ENCODE measurements around the gene CENPM. TPM values are rescaled to one million over a fixed set of nuclear protein-coding genes. Genes with fewer than 3 reads are reported as not detected.

Gene CENPM
- total RNA-seq (6.7 and 8.1 TPM in 2 replicates), polyA plus RNA-seq (13.4 and 14.9 TPM in 2 replicates)

- H3K79me2 ChIP-seq, result peaks cover 7% of the 10 kb centered on the region
- under 1% methylated on average over 55 of the region's 56 CpGs for WGBS (ENCODE audit: low lambda C conversion rate, missing lambda C conversion rate)
- no peaks in the 10 kb centered on the region for H4K20me1 ChIP-seq (ENCODE audit: insufficient read depth, poor library complexity, severe bottlenecking)
- H3K4me1 ChIP-seq (ENCODE audit: insufficient read depth), result peaks cover 6% of the 10 kb centered on the region
- peak; percentile 96 for DNase-seq (ENCODE audit: low spot score)
- peak within 1 kb of the TSS; percentile 82 for H2AFZ ChIP-seq
- TF ChIP-seq EZH2 (IDR thresholded peaks at IDR 0.05; ENCODE audit: borderline replicate concordance), result no peak
- no peak for TF ChIP-seq CTCF (IDR thresholded peaks at IDR 0.05; ENCODE audit: poor library complexity)
- TF ChIP-seq EZH2phosphoT487 (IDR thresholded peaks at IDR 0.05; ENCODE audit: low read depth, severe bottlenecking, unreplicated experiment), result no peak
- no peak within 1 kb of the TSS for H3K27ac ChIP-seq
- peak within 1 kb of the TSS; percentile 94 for H3K4me2 ChIP-seq
- peak within 1 kb of the TSS; percentile 54 for H3K4me3 ChIP-seq
- H3K9me2 ChIP-seq (replicated peaks; ENCODE audit: insufficient read depth), result no peaks in the 10 kb centered on the region
- H3K36me3 ChIP-seq (replicated peaks; ENCODE audit: insufficient read depth, low read depth), result no peaks in the 10 kb centered on the region
- no peaks in the 10 kb centered on the region for H3K27me3 ChIP-seq
- H3K9me3 ChIP-seq (ENCODE audit: low read depth), result no peaks in the 10 kb centered on the region
Observed at GRCh38 chr22:41946629-41947423, at the start of gene CENPM. CENPM (minus strand) TSS chr22:41947152; CDS start chr22:41947076, 76 bp downstream.

GRCh38 chr22:41995211-41995610 lies 48.3 kb upstream of the CENPM start:
- Histone ChIP-seq H3K79me2 (no peaks in the 10 kb centered on the region), H3K27ac (no peak overlapping the region), H2AFZ (no peak overlapping the region), H3K36me3 (replicated peaks; ENCODE audit: insufficient read depth, low read depth) (no peaks in the 10 kb centered on the region), H4K20me1 (ENCODE audit: insufficient read depth, poor library complexity, severe bottlenecking) (no peaks in the 10 kb centered on the region), H3K9me2 (replicated peaks; ENCODE audit: insufficient read depth) (no peaks in the 10 kb centered on the region), H3K4me1 (ENCODE audit: insufficient read depth) (no peaks in the 10 kb centered on the region), H3K4me2 (no peak overlapping the region), H3K27me3 (no peaks in the 10 kb centered on the region), H3K9me3 (ENCODE audit: low read depth) (no peaks in the 10 kb centered on the region), H3K4me3 (no peak overlapping the region)
- 84% methylated on average over 3 of the region's 3 CpGs for WGBS (ENCODE audit: low lambda C conversion rate, missing lambda C conversion rate)
- TF ChIP-seq CTCF (IDR thresholded peaks at IDR 0.05; ENCODE audit: poor library complexity) (no peak), EZH2phosphoT487 (IDR thresholded peaks at IDR 0.05; ENCODE audit: low read depth, severe bottlenecking, unreplicated experiment) (no peak), EZH2 (IDR thresholded peaks at IDR 0.05; ENCODE audit: borderline replicate concordance) (no peak)
- no peak for DNase-seq (ENCODE audit: low spot score)

- no peak for TF ChIP-seq EZH2 (IDR thresholded peaks at IDR 0.05; ENCODE audit: borderline replicate concordance)
- TF ChIP-seq EZH2phosphoT487 (IDR thresholded peaks at IDR 0.05; ENCODE audit: low read depth, severe bottlenecking, unreplicated experiment), result no peak
- TF ChIP-seq CTCF (IDR thresholded peaks at IDR 0.05; ENCODE audit: poor library complexity), result no peak
- no peak for DNase-seq (ENCODE audit: low spot score)
- no peak overlapping the region for H3K4me2 ChIP-seq
- H3K9me2 ChIP-seq (replicated peaks; ENCODE audit: insufficient read depth), result no peaks in the 10 kb centered on the region
- H3K4me3 ChIP-seq, result no peak overlapping the region
- no peaks in the 10 kb centered on the region for H3K36me3 ChIP-seq (replicated peaks; ENCODE audit: insufficient read depth, low read depth)
- H4K20me1 ChIP-seq (ENCODE audit: insufficient read depth, poor library complexity, severe bottlenecking), result no peaks in the 10 kb centered on the region
- no peaks in the 10 kb centered on the region for H3K4me1 ChIP-seq (ENCODE audit: insufficient read depth)
- H3K79me2 ChIP-seq, result no peaks in the 10 kb centered on the region
- no peak overlapping the region for H3K27ac ChIP-seq
- 91% methylated on average over 5 of the region's 5 CpGs for WGBS (ENCODE audit: low lambda C conversion rate, missing lambda C conversion rate)
- H3K27me3 ChIP-seq, result no peaks in the 10 kb centered on the region
- no peak overlapping the region for H2AFZ ChIP-seq
- H3K9me3 ChIP-seq (ENCODE audit: low read depth), result no peaks in the 10 kb centered on the region
Observed at GRCh38 chr22:41992496-41992895, 45.5 kb upstream of the CENPM start.
